HG03039 (cell line): Measurements from ENCODE around the gene CKLF.

Experiments used
- ATAC-seq: cut with Tn5 transposase; IDR thresholded peaks from one replicate; pipeline ENCODE4 v1.9.1; 2021; ENCODE audit warnings: mild to moderate bottlenecking, moderate library complexity; ENCODE audit not compliant: unreplicated experiment

The CKLF gene

DNA sequence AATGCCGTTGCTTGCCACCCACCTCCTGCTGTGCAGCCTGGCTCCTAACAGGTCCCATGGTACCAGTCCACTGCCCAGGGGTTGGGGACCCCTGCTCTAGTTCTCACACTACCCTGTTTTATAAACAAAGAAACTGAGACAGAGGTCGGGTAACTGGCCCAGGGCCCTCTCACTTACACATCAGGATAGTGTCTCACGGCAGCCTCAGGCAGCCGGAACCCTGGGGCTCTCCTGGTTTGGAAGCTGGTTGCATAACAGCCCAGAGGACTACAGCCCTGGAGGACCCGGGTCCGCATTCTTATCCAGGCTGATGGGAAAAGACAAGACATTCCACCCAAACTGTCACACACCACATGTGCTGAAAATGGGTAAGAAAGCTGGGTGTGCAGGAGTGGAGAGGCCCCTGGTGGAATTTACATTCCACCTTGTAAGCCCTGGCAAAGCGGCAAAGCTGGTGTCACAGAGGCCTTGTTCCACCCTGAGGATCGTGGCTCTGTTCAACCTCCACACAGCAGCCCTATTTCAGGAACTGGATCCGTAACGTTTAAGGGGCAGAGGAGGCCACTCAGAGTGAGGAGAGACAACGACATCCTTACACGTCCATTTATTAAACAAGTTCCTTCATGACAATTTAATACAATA lies 61.9 kb downstream of the CKLF start:
- ATAC-seq: no peak
